GM19238 (cell line): ENCODE data around the gene GLOD4.
"Not testable (repeated sequence)": the region's sequence is repeated elsewhere in the genome, so short reads cannot be mapped to it uniquely, and the experiment has no call there.

Source experiments
- DNase-seq: peaks from one replicate; pipeline ENCODE4 v3.0.0; 2011; ENCODE audit warnings: low spot score; ENCODE audit not compliant: insufficient read length

The GLOD4 gene

DNA sequence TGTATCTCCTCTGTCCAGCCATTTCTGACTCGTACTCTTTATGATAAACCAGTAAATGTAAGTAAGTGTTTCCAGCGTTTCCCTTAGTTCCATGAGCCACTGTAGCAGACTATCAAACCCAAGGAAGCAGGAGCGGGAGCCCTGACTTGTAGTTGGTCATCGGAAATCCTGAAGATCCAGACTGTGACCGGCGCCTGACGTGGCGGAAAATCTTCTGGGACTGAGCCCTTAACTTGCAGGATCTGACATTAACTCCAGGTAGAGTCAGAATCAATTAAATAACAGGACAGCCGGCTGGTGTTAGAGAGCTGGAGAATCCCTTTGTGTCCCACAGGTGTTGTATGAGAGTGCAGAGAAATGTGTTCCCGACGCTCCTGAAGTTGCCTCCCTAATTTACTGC lies 4.0 kb downstream of the GLOD4 start:
- no peak for DNase-seq

GRCh38 chr17:774313-774584 lies 7.8 kb downstream of the GLOD4 start:
- no peak for DNase-seq

DNA sequence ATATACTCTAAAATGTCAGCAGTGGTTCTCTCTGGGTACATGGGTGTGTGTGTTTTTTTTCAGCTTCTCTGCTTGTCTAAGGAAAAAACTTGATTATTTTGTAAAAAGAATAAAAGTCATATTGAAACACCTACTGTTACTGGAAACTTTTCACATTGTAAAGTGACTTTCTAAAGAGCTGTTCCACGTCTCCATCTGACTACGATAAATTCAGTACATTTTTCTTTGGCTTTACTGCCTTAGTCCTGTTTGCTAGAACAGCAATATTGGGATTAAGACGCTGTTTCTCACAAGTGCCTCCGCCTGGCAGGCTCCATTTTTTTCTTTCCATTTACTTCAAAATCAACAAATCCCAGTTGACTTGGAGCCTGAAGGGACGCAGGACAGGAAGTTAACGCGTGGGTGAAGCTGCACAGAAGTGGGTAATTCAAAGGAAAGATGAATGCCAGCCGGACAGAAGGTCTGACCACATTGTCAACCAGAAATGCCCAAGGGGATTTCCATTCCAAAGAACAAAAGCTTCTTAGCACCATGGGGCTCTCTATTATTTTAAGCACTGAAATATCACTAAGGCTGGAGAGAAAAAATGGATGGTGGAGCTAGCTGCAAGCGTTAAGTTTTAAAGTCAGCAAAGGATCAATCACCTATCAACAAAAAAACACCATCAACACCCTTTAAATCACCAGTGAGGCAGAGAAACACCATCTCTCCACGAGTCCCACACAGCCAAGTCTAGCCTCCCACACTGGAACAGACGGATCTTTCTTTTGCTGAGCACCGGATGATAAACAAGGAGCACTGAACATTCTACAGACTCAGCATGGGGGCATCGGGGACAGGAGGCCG lies 8.4 kb downstream of the GLOD4 start:
- DNase-seq: no peak

- no peak for DNase-seq
Observed at GRCh38 chr17:773016-773415, 9.1 kb downstream of the GLOD4 start.

- no peak for DNase-seq
Observed at GRCh38 chr17:767076-767475, 15.0 kb downstream of the GLOD4 start.

DNA sequence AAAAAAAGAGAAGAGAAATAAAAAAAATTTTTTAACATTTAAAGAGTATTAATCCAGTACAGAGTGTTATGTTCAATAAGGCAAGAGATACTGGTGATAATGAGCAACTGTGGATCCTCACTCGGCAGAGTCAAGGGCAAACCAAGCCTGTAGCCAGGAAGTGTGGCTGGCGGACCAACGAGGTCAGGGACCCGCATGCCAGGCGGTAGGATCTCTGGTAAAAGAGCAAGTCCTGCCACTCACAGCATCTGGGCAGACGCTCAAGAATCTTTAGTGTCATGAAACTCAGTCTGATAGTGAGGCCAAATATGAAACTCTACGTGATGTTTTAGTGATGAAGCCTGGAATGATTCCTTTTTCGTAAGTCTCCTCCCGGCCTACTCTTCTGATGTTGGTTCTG lies 21.7 kb downstream of the GLOD4 start:
- no peak for DNase-seq

- no peak for DNase-seq
Observed at GRCh38 chr17:759964-760363, 22.1 kb downstream of the GLOD4 start.

DNA sequence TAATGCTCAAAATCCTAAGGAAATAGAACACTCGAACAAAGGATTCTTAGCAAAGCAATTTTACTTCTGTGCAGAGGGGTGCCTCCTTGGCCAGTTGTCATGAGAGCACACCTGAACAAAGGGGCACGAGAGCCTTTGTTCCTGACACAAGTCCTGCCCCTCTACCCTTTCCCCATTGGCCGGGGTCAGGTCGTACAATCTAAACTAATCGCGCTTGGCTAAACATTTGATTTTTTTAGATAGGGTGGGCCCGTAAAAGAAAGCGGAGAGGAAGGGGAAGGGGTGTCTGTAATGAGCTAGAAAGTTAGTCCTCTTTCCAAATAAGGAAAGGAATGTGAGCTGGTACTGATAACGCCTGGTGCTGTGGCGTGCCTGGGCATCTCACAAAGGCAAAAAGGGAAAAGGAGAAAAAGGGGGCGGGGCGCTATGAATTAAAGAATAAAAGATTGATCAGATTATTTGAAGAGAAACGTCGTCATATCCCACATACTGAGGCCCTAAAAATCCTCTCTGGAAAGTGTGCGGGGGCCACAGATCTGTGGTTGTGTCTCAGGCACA lies 26.0 kb downstream of the GLOD4 start:
- not testable (repeated sequence) for DNase-seq

DNA sequence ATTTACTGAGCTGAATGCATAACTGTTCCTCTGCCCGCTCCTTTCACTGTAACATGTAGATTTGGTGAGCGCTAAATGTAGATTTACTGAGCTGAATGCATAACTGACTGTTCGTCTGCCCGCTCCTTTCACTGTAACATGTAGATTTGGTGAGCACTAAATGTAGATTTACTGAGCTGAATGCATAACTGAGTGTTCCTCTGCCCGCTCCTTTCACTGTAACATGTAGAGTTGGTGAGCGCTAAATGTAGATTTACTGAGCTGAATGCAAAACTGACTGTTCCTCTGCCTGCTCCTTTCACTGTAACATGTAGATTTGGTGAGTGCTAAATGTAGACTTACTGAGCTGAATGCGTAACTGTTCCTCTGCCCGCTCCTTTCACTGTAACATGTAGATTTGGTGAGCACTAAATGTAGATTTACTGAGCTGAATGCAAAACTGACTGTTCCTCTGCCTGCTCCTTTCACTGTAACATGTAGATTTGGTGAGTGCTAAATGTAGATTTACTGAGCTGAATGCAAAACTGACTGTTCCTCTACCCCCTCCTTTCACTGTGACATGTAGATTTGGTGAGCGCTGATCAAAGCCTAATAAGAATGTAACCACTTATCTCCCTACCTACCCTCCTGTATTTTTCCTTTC lies 26.6 kb downstream of the GLOD4 start:
- not testable (repeated sequence) for DNase-seq

- DNase-seq: no peak
Observed at GRCh38 chr17:753418-753817, 28.7 kb downstream of the GLOD4 start.

GRCh38 chr17:752620-753219 lies 29.4 kb downstream of the GLOD4 start:
- no peak for DNase-seq

DNA sequence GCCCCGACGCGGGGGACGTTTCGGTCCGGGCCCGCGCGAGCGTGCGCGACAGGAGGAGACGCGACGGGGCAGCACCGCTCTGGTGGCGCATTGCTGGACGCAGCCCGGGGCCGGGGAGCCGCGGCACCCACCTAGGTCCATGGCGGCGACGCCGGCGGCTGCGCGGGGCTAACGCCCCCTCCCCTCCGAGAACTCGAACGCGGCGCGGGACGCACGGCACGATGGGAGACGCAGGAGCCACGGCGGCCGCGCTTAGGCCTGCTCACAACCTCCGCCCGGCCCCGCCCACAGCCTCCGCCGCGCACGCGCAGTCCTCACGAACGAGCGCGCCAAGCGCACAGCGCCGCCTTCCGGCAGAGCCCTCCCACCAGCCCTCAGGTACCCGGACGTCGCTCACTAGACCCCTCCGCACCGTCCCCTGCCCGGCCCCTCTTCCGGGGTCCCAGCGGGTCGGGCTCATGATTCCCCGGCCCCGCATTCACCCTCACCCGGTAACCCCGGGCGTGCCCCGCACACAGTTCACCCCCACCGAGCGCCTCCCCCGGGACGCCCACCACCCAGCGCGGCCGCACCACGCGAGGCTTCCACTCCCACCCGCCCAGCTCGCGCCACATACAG lies 30.0 kb downstream of the GLOD4 start, which contains the start of gene GEMIN4:
TSS of gene GEMIN4 (minus strand) at position 263 of the 618 bp plus-strand sequence. CDS start at position 141, 122 bp downstream.
- DNase-seq: peak; percentile 94

- DNase-seq: peak; percentile 46
Observed at GRCh38 chr17:751269-752001, 30.6 kb downstream of the GLOD4 start.

GRCh38 chr17:750431-751037 lies 31.5 kb downstream of the GLOD4 start:
- DNase-seq: no peak

GRCh38 chr17:749359-749758 lies 32.7 kb downstream of the GLOD4 start:
- DNase-seq: not testable (repeated sequence)

DNA sequence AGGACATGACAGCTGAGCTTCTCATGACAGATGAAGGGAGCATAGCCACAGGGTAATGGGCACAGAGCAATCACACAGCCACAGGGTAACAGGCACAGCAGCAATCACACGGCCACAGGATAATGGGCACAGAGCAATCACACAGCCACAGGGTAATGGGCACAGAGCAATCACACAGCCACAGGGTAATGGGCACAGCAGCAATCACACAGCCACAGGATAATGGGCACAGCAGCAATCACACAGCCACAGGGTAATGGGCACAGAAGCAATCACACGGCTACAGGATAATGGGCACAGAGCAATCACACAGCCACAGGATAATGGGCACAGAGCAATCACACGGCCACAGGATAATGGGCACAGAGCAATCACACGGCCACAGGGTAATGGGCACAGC lies 33.5 kb downstream of the GLOD4 start:
- not testable (repeated sequence) for DNase-seq

- DNase-seq: no peak
Observed at GRCh38 chr17:746783-747629, 35.1 kb downstream of the GLOD4 start.

- DNase-seq: no peak
Observed at GRCh38 chr17:746181-746580, 35.9 kb downstream of the GLOD4 start.

- DNase-seq: no peak
Observed at GRCh38 chr17:745406-745805, 36.7 kb downstream of the GLOD4 start.

- DNase-seq: no peak
Observed at GRCh38 chr17:744937-745336, 37.1 kb downstream of the GLOD4 start.
